22Rv1 (cell line): Measurements from ENCODE around the gene HMGXB4.
A peak's percentile ranks its signal among the peaks of the same experiment; 100 is the strongest.

Source experiments
- H3K27ac ChIP-seq: fragments of 450-650 bp; 2 replicates; pipeline ENCODE4 v1.5.1; 2017
- ZFX ChIP-seq: fragments of 450-650 bp; IDR thresholded peaks from 2 replicates; pipeline ENCODE4 v1.6.1; 2017; ENCODE audit warnings: antibody characterized with exemption, borderline replicate concordance
- TF ChIP-seq, protein P1 (sequence below): fragments of 450-650 bp; IDR thresholded peaks from 2 replicates; pipeline ENCODE4 v1.5.1; 2017; ENCODE audit warnings: mild to moderate bottlenecking

The HMGXB4 gene

DNA sequence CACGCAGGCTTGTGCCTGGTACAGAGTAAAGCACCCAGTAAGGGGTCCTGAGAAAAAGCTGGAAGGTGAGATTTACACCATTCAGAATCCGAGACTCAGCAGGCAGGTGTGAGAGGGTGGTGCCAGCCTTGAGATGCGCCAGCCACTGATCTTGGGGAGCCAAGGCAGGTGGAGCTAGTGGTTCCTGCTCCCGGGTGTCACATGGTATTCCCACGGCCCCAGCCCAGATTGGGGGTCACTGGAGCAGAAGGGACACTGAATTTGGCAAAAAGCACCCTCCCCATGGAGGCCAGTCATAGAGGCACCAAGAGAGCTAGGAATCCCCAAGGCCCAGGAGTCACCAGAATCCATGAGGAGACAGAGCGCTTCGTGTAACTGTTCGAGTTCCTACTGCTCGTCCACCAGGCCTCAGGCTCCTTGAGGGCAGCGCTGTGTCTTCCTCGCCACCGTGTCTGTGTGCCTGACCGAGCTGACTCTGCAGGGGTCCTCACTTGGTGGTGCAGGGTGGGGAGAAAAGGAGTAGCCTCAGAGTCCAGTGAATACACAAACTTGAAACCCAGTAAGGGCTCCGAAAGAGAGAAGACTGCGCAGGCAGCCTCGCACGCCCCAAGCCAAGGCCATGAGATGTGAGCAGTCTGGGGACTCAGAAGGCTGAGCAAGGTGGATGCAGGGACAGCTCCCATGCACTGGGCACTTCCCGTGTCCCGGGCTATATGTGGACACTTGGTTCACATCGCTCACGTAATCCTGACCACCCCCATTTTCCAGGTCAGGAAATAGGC lies 70.6 kb downstream of the HMGXB4 start:
- H3K27ac ChIP-seq = no peak overlapping the region
- TF ChIP-seq ZFX = no peak
- TF ChIP-seq, protein P1, sequence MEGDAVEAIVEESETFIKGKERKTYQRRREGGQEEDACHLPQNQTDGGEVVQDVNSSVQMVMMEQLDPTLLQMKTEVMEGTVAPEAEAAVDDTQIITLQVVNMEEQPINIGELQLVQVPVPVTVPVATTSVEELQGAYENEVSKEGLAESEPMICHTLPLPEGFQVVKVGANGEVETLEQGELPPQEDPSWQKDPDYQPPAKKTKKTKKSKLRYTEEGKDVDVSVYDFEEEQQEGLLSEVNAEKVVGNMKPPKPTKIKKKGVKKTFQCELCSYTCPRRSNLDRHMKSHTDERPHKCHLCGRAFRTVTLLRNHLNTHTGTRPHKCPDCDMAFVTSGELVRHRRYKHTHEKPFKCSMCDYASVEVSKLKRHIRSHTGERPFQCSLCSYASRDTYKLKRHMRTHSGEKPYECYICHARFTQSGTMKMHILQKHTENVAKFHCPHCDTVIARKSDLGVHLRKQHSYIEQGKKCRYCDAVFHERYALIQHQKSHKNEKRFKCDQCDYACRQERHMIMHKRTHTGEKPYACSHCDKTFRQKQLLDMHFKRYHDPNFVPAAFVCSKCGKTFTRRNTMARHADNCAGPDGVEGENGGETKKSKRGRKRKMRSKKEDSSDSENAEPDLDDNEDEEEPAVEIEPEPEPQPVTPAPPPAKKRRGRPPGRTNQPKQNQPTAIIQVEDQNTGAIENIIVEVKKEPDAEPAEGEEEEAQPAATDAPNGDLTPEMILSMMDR = no peak

GRCh38 chr22:35328472-35328885 lies 71.2 kb downstream of the HMGXB4 start:
- no peak overlapping the region for H3K27ac ChIP-seq

DNA sequence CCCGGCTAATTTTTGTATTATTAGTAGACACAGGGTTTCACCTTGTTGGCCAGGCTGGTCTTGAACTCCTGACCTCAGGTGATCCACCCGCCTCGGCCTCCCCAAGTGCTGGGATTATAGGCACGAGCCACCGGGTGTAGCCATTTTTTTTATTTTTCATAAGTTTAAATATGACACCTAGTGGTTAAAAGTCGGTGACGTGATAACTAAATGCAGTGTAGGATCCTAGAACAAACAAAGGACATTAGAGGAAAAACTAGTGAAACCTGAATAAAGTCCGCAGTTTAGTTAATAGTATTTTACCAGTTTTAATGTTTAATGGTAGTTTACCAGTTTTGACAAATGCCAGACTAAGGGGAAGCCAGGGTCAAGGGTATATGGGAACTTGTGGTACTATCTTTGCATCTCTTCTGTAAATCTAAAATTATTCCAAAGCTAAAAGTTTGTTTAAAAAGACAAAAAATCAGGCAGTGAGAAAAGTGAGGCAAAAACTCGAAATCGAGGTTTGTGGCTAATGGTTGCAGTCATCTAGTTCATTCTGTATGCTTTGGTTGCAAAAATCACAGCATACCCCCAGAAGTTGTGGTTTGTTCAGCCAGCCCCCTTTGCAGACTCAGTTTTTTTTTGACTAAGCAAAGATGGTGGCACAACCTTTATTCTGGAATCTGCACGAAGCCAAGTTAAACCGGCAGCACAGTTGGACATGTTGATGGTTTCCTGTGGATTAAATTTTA lies 72.0 kb downstream of the HMGXB4 start:
- no peak overlapping the region for H3K27ac ChIP-seq
- TF ChIP-seq, protein P1 = peak; percentile 11; the same call in 1 of the 2 replicates
- no peak for TF ChIP-seq ZFX

More at GRCh38 chr22:35328472-35328885, 71.2 kb downstream of the HMGXB4 start:
- TF ChIP-seq, protein P1 = no peak
- no peak for TF ChIP-seq ZFX

- H3K27ac ChIP-seq = no peak overlapping the region
- TF ChIP-seq, protein P1 = no peak
- no peak for TF ChIP-seq ZFX
These were observed 73.1 kb downstream of the HMGXB4 start for GRCh38 chr22:35330258-35330861.

GRCh38 chr22:35332278-35332677 lies 75.0 kb downstream of the HMGXB4 start:
- no peak for TF ChIP-seq ZFX
- no peak overlapping the region for H3K27ac ChIP-seq

- TF ChIP-seq, protein P1 = no peak
- no peak for TF ChIP-seq ZFX
- no peak overlapping the region for H3K27ac ChIP-seq
These were observed 75.9 kb downstream of the HMGXB4 start for GRCh38 chr22:35333220-35333619.

DNA sequence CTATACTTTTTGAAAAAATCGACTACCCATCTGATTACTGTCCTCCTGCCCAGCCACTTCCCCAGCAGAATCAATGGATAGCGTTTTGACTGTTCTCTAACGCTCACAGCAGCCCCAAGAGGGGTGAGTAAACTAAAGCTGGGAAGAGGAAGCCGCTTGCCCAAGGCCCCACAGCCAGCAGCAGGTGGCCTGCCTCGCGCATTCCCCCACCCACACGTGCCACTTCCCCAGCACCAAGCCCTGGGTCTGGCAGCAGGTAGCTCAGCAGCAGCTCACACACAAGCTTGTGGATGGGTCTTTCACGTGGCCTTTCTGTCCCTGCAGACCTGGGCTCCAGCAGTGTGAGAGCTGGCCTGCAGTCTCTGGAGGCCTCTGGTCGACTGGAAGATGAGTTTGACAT lies 76.7 kb downstream of the HMGXB4 start:
- TF ChIP-seq, protein P1 = no peak
- no peak for TF ChIP-seq ZFX

More for the DNA sequence above, 76.7 kb downstream of the HMGXB4 start:
- no peak overlapping the region for H3K27ac ChIP-seq
